Epithelial cell of proximal tubule (primary cell): ENCODE measurements around the gene RAVER2. TPM values are rescaled to one million over a fixed set of nuclear protein-coding genes. Genes with fewer than 3 reads are reported as not detected.
"Not testable (repeated sequence)": the region's sequence is repeated elsewhere in the genome, so short reads cannot be mapped to it uniquely, and the experiment has no call there.

Experiments used
- DNase-seq: peaks from one replicate; pipeline ENCODE4 v3.0.0-alpha.2; 2011; ENCODE audit warnings: low read depth
- H3K4me3 ChIP-seq: 2 replicates; pipeline ENCODE4 v1.5.1; 2011; ENCODE audit warnings: low read depth, mild to moderate bottlenecking, low read length
- CTCF ChIP-seq: conservative IDR thresholded peaks from 2 replicates; pipeline ENCODE4 v1.5.1; 2012; ENCODE audit warnings: low read depth, mild to moderate bottlenecking, low read length
- total RNA-seq: library from RNA; depleted of rRNA; stranded (reverse); fragments of >200 nt; gene quantifications from 2 replicates; pipeline ENCODE4 v1.2.3, GENCODE V29; 2015

The RAVER2 gene
- total RNA-seq = 6.9 and 9.8 TPM in 2 replicates

GRCh38 chr1:64744492-64745180 is at the start of gene RAVER2:
TSS of gene RAVER2 (plus strand) at chr1:64745075. CDS start at chr1:64745173, 98 bp downstream.
- peak; percentile 53 for TF ChIP-seq CTCF
- no peak for DNase-seq
- peak within 1 kb of the TSS; percentile 79 for H3K4me3 ChIP-seq

- H3K4me3 ChIP-seq = no peak overlapping the region
- DNase-seq = no peak
- TF ChIP-seq CTCF = no peak
Measured at GRCh38 chr1:64696879-64697278, 48.0 kb upstream of the RAVER2 start.

GRCh38 chr1:64699327-64699726 is 45.5 kb upstream of the RAVER2 start:
- DNase-seq = no peak
- no peak overlapping the region for H3K4me3 ChIP-seq
- no peak for TF ChIP-seq CTCF

GRCh38 chr1:64701071-64701470 is 43.8 kb upstream of the RAVER2 start:
- no peak overlapping the region for H3K4me3 ChIP-seq
- no peak for TF ChIP-seq CTCF
- no peak for DNase-seq

- no peak for TF ChIP-seq CTCF
- no peak overlapping the region for H3K4me3 ChIP-seq
- no peak for DNase-seq
Measured at GRCh38 chr1:64701886-64702285, 43.0 kb upstream of the RAVER2 start.

GRCh38 chr1:64702670-64703069 is 42.2 kb upstream of the RAVER2 start:
- DNase-seq, H3K4me3 ChIP-seq: not testable (repeated sequence)

- H3K4me3 ChIP-seq = no peak overlapping the region
- DNase-seq = no peak
- TF ChIP-seq CTCF = no peak
Measured at GRCh38 chr1:64703600-64703999, 41.3 kb upstream of the RAVER2 start.
